NCI-H146 treated with DMSO at 0.1 percent for 48 hours (cell line): ENCODE data around the gene EIF4G1.

Experiments
- DNase-seq: peaks from one replicate; lab custom pipeline; 2025; ENCODE audit not compliant: unreplicated experiment; lab: John Stamatoyannopoulos, UW

EIF4G1 gene

DNA sequence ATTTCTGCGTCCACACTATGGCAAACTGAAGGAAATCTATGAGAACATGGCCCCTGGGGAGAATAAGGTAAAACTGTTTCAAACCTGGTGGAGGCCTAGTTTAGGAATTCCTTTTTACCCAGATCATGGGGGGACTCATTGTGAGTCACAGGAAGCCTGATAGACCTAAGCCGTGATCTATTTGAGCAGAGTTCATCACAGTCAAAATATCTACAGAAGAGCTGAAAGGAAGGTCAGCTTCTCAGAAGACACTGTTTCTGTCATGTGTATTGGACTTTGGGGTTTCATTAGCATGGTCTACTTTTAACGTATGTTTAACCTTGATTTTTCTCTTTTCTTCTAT lies 14.1 kb upstream of the EIF4G1 start:
- no peak for DNase-seq

DNA sequence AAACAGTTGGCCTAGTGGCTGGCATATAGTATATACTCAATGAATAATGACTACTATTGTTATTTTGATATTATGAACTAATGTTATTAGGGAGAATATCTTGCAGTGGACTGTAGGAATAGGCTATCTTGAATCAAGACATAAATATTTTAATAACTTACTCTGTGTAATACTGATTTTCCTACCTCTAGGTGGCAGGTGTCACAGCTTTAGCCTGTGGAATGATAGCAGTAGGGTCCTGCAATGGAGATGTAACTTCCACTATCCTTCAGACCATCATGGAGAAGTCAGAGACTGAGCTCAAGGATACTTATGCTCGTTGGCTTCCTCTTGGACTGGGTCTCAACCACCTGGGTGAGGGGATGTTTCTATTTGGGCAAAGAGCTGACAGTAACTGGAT lies 8.8 kb upstream of the EIF4G1 start:
- DNase-seq = no peak

DNA sequence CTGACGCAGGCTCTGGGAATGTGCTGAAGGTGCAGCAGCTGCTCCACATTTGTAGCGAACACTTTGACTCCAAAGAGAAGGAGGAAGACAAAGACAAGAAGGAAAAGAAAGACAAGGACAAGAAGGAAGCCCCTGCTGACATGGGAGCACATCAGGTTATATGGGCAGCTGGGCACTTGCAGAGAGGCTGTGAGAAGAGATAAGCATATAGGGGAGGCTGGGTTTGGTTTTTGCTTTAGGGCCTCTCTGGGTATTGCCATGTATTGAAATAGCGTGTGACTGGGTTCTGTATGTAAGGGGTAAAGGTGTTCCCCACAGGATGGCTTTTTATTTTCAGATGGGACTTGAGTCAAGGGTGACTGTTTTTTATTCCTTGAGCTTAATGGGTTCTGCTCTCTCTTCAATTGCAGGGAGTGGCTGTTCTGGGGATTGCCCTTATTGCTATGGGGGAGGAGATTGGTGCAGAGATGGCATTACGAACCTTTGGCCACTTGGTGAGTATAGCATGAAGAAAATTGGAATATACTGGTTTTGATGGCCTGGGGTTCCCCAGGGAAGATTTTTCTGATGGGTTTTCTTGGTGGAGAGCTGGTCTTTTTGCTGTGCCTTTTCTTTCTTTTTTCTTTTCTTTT lies 7.9 kb upstream of the EIF4G1 start:
- no peak for DNase-seq

- no peak for DNase-seq
Observed at GRCh38 chr3:184307915-184308314, 6.5 kb upstream of the EIF4G1 start.

DNA sequence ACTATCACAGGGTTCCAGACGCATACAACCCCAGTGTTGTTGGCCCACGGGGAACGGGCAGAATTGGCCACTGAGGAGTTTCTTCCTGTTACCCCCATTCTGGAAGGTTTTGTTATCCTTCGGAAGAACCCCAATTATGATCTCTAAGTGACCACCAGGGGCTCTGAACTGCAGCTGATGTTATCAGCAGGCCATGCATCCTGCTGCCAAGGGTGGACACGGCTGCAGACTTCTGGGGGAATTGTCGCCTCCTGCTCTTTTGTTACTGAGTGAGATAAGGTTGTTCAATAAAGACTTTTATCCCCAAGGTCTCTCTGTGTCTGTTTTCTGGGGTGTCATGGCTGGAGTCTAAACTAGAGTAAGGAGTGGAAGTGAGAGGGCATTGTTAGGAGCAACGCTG lies 5.7 kb upstream of the EIF4G1 start:
- DNase-seq = no peak

GRCh38 chr3:184311633-184312032 lies 2.8 kb upstream of the EIF4G1 start:
- no peak for DNase-seq

GRCh38 chr3:184314700-184315542 lies 515 bp downstream of the EIF4G1 start:
- peak; percentile 31 for DNase-seq

DNA sequence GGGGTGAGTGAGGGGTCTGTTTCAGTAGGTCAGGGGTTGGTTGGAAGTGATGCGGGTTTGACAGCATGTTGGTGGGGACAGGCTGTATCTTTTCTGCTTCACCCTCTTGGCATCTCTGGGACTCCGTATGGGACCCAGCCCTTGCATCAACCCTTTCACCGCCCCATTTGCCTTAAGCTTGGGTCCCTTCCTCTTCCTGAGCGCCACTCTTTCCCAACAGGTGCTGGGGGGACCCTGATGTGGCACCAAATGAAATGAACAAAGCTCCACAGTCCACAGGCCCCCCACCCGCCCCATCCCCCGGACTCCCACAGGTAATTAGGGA lies 1.1 kb downstream of the EIF4G1 start:
- DNase-seq = no peak

DNA sequence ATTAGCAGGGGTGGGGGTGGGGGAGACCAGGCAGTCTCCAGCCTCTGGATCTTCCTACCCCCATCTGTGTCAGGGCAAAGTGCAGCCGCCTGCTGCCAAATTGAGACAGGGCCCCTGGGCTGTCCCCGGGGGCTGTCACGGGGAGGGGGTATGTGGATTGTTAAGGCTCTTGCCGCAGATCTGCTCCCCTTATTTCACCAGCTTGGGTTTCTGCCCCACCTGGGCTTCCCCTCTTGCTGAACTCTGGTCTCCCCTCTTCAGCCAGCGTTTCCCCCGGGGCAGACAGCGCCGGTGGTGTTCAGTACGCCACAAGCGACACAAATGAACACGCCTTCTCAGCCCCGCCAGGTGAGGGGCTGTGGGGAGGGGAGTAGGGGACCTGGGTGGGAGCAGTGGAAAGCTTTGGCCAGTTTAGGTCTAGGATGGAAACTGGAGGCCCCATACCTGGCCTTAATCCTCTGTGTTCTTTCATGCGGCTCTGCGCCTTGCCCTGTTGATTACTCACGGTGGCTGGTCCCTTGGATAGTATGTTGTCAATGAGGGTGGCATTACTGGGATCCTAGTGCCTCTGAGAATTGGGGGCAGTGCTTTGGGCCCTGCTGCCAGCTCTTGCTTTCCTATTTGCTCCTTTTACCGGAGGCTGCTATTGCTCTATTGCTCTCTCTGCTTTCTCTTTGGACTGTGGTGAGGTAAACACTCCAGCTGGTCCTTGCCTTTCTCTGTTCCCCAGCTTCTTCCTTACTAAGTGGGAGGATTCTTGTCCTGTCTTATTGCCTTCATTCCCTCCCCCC lies 1.7 kb downstream of the EIF4G1 start:
- no peak for DNase-seq

GRCh38 chr3:184316792-184317191 lies 2.4 kb downstream of the EIF4G1 start:
- no peak for DNase-seq

DNA sequence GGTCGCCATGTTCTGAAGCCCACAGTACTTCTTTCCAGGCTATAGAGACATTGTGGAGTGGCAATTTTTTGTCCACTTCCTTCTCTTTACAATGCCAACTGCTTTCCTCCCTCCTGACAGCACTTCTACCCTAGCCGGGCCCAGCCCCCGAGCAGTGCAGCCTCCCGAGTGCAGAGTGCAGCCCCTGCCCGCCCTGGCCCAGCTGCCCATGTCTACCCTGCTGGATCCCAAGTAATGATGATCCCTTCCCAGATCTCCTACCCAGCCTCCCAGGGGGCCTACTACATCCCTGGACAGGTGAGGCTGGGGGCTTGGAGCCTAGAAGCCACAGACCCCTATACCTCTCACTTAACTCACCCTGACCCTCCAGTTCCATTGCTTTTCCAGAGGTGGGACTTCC lies 2.8 kb downstream of the EIF4G1 start:
- DNase-seq = no peak

- no peak for DNase-seq
Observed at GRCh38 chr3:184320104-184320445, 5.7 kb downstream of the EIF4G1 start.

- DNase-seq = no peak
Observed at GRCh38 chr3:184321666-184322065, 7.3 kb downstream of the EIF4G1 start.

GRCh38 chr3:184322731-184323487 lies 8.5 kb downstream of the EIF4G1 start:
- no peak for DNase-seq

- no peak for DNase-seq
Observed at GRCh38 chr3:184323696-184324095, 9.3 kb downstream of the EIF4G1 start.

- DNase-seq = no peak
Observed at GRCh38 chr3:184325269-184325668, 10.9 kb downstream of the EIF4G1 start.

DNA sequence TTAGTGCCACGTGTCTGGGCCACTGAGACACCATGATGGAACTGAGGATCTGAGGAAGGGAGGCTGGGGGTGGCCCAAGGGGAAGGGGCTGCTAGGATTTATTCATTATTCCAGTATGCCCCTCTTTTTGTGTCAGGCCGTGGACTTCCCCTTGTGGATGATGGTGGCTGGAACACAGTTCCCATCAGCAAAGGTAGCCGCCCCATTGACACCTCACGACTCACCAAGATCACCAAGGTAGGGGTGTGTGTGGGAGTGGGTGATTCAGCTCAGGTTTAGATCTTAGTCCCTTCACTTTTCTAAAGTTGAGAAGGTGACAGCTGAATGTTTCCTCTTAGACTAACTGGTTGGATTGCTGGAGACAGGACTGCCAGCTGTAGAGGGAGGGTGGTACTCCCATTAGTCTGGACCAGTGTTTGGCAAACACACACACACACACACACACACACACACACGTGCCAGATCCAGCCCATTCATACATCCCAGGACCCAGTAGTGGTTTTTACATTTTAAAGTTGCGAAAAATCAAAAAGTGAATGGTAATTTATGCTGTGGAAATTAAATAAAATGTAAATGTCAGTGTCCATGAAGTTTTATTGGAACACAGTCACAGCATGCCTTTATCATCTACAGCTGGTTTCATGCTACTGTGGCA lies 11.4 kb downstream of the EIF4G1 start:
- DNase-seq = no peak

DNA sequence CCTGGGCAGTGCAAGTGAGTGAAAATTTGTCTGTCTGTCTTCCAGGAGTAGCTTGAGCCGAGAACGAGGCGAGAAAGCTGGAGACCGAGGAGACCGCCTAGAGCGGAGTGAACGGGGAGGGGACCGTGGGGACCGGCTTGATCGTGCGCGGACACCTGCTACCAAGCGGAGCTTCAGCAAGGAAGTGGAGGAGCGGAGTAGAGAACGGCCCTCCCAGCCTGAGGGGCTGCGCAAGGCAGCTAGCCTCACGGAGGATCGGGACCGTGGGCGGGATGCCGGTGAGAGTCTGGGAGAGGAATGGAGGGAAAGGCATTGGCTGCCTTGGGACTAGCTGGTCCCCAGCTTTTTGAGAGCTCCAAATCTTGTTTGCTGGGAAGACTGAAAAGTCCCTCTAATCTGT lies 12.8 kb downstream of the EIF4G1 start:
- no peak for DNase-seq

DNA sequence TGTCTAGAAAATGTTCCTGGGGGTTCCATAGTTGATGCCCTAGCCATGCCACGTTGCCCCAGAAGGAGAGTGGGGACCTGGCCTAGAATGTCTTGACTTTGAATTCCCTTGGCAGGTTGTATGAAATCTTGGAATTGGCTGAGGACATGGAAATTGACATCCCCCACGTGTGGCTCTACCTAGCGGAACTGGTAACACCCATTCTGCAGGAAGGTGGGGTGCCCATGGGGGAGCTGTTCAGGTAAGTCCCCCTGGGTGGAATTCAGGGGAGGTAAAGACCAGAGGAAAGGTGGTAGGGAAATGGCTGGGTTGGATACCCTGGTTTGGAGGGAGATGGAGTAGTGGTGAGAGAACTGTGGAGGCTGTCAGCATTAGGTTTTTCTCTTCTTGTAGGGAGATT lies 14.1 kb downstream of the EIF4G1 start:
- no peak for DNase-seq

GRCh38 chr3:184332370-184333090 lies 18.1 kb downstream of the EIF4G1 start:
- no peak for DNase-seq
